Kidney epithelial cell (primary cell): Measurements from ENCODE around the gene EPB41L4B. TPM values are rescaled to one million over a fixed set of nuclear protein-coding genes. Genes with fewer than 3 reads are reported as not detected.

Experiments used
- DNase-seq: peaks from one replicate; pipeline ENCODE4 v3.0.0-alpha.2; 2010; ENCODE audit warnings: low read depth
- H3K27me3 ChIP-seq: 2 replicates; pipeline ENCODE4 v1.6.0; 2011; ENCODE audit warnings: low read length; ENCODE audit not compliant: control insufficient read depth, insufficient read depth
- H3K36me3 ChIP-seq: 2 replicates; pipeline ENCODE4 v1.5.1; 2011; ENCODE audit warnings: low read length; ENCODE audit not compliant: control insufficient read depth, insufficient read depth
- H3K4me3 ChIP-seq: 2 replicates; pipeline ENCODE4 v1.5.1; 2011; ENCODE audit warnings: low read depth, mild to moderate bottlenecking, control low read depth, low read length
- CTCF ChIP-seq: IDR thresholded peaks from 2 replicates; pipeline ENCODE4 v1.5.1; 2011; ENCODE audit warnings: mild to moderate bottlenecking, moderate library complexity, low read length, control low read depth, inconsistent platforms; ENCODE audit not compliant: insufficient read depth, poor library complexity, severe bottlenecking
- total RNA-seq: library from RNA; depleted of rRNA; stranded (reverse); fragments of >200 nt; gene quantifications from 2 replicates; pipeline ENCODE4 v1.2.3, GENCODE V29; 2015

Gene EPB41L4B
- total RNA-seq, 1 donor from 2014 or later: 11.0 TPM

- no peak for DNase-seq
- Histone ChIP-seq H3K27me3 (no peaks in the 10 kb centered on the region), H3K4me3 (no peak overlapping the region), H3K36me3 (no peaks in the 10 kb centered on the region)
- no peak for TF ChIP-seq CTCF
These were observed 15.6 kb upstream of the EPB41L4B start for GRCh38 chr9:109336409-109336808.

GRCh38 chr9:109335929-109336328, 15.1 kb upstream of the EPB41L4B start:
- no peak for TF ChIP-seq CTCF
- Histone ChIP-seq H3K4me3 (no peak overlapping the region), H3K27me3 (no peaks in the 10 kb centered on the region), H3K36me3 (no peaks in the 10 kb centered on the region)
- no peak for DNase-seq

- DNase-seq: no peak
- H3K36me3 ChIP-seq: no peaks in the 10 kb centered on the region
- H3K27me3 ChIP-seq: no peaks in the 10 kb centered on the region
- TF ChIP-seq CTCF: no peak
- no peak overlapping the region for H3K4me3 ChIP-seq
These were observed 14.3 kb upstream of the EPB41L4B start for GRCh38 chr9:109335121-109335520.

- Histone ChIP-seq H3K4me3 (no peak overlapping the region), H3K27me3 (no peaks in the 10 kb centered on the region), H3K36me3 (no peaks in the 10 kb centered on the region)
- TF ChIP-seq CTCF: no peak
- DNase-seq: no peak
These were observed 10.5 kb upstream of the EPB41L4B start for GRCh38 chr9:109331353-109331752.

GRCh38 chr9:109329638-109330258, 8.9 kb upstream of the EPB41L4B start:
- no peak for TF ChIP-seq CTCF
- Histone ChIP-seq H3K36me3 (no peaks in the 10 kb centered on the region), H3K4me3 (no peak overlapping the region), H3K27me3 (no peaks in the 10 kb centered on the region)
- no peak for DNase-seq

- DNase-seq: no peak
- no peak for TF ChIP-seq CTCF
- Histone ChIP-seq H3K36me3 (no peaks in the 10 kb centered on the region), H3K27me3 (no peaks in the 10 kb centered on the region), H3K4me3 (no peak overlapping the region)
These were observed 8.2 kb upstream of the EPB41L4B start for GRCh38 chr9:109328978-109329637.
